ENCODE data around the gene FRMPD4. TPM values are rescaled to one million over a fixed set of nuclear protein-coding genes. Genes with fewer than 3 reads are reported as not detected.

FRMPD4 gene
- total and polyA plus RNA-seq, 2 experiments from 2014 or later = 0.19 to 0.80 TPM

- ATAC-seq (no peak), DNase-seq (ENCODE audit: low spot score) (no peak)
- no peak overlapping the region for H3K4me3 ChIP-seq
- no peaks in the 10 kb centered on the region for H4K20me1 ChIP-seq (replicated peaks; ENCODE audit: insufficient read depth)
- no peaks in the 10 kb centered on the region for H3F3A ChIP-seq (replicated peaks; ENCODE audit: low read depth)
- Mint-ChIP-seq H3K4me3 (no peak overlapping the region), H3K27me3 (ENCODE audit: insufficient read depth, low read depth, poor library complexity) (no peaks in the 10 kb centered on the region), H3K4me1 (peaks cover 19% of the 10 kb centered on the region; the same call in 2 of the 3 replicates), H3K27ac (no peak overlapping the region), H3K36me3 (ENCODE audit: low read depth) (no peaks in the 10 kb centered on the region), H3K9me3 (peaks cover 5% of the 10 kb centered on the region; the same call in 2 of the 3 replicates)
- no peaks in the 10 kb centered on the region for H3K36me3 ChIP-seq (ENCODE audit: insufficient read depth)
- peaks cover 10% of the 10 kb centered on the region for H3K4me1 ChIP-seq (ENCODE audit: insufficient read depth)
- no peaks in the 10 kb centered on the region for H3K27me3 ChIP-seq (ENCODE audit: insufficient read depth)
- H3K9me2 ChIP-seq (ENCODE audit: insufficient read depth) = no peaks in the 10 kb centered on the region
- no peak overlapping the region for H2AFZ ChIP-seq
- no peak for TF ChIP-seq ETS1 (IDR thresholded peaks at IDR 0.05)
- TF ChIP-seq STAT1 (IDR thresholded peaks at IDR 0.05; ENCODE audit: unreplicated experiment) = no peak
- TF ChIP-seq ZNF114 (CRISPR knock-in tag; IDR thresholded peaks at IDR 0.05) = no peak
- TF ChIP-seq REST (IDR thresholded peaks at IDR 0.05; ENCODE audit: unreplicated experiment) = no peak
- TF ChIP-seq NANOG (IDR thresholded peaks at IDR 0.05; ENCODE audit: borderline replicate concordance) = no peak
- no peak for TF ChIP-seq ZNF331 (CRISPR knock-in tag; IDR thresholded peaks at IDR 0.05; ENCODE audit: low read depth)
- no peak for TF ChIP-seq CREB1 (CRISPR knock-in tag; IDR thresholded peaks at IDR 0.05; ENCODE audit: low read depth)
- no peak for TF ChIP-seq EZH2phosphoT487 (IDR thresholded peaks at IDR 0.05; ENCODE audit: unreplicated experiment)
- no peak for TF ChIP-seq CTCF (conservative IDR thresholded peaks at IDR 0.05; ENCODE audit: low read depth in 2 of 2)
- TF ChIP-seq JUNB (IDR thresholded peaks at IDR 0.05; ENCODE audit: unreplicated experiment) = no peak
- TF ChIP-seq POLR2AphosphoS5 (IDR thresholded peaks at IDR 0.05; ENCODE audit: low read depth) = no peak
- no peak for TF ChIP-seq ZNF462 (CRISPR knock-in tag; IDR thresholded peaks at IDR 0.05)
- peak overlapping the region; percentile 61 for H3K4me2 ChIP-seq
- H3K79me2 ChIP-seq (replicated peaks; ENCODE audit: insufficient read depth) = no peaks in the 10 kb centered on the region
- H3K27ac ChIP-seq (ENCODE audit: low read depth) = peak overlapping the region; percentile 88; the same call in 1 of the 2 replicates
Observed at GRCh38 chrX:12309040-12309743, 170.9 kb downstream of the FRMPD4 start.

Data from GM23338 (cell line).